Lower leg skin (tissue), 4 donors: ENCODE results near the gene CYP4A22. TPM values are rescaled to one million over a fixed set of nuclear protein-coding genes. Genes with fewer than 3 reads are reported as not detected.

Experiments used
- DNase-seq, 2 donors: peaks; one replicate each; pipeline ENCODE4 v3.0.0-alpha.2; 2019; ENCODE audit warnings: low spot score in 2 of 2
- H3K4me3 ChIP-seq: fragments of 200-600 bp; sonication (generic); 2 replicates; pipeline ENCODE4 v1.5.1; 2017; ENCODE audit warnings: mild to moderate bottlenecking, low read depth; ENCODE audit not compliant: poor library complexity, severe bottlenecking
- CTCF ChIP-seq, 3 donors: fragments of 450-650 bp; IDR thresholded peaks; one replicate each; pipeline ENCODE4 v1.5.1; 2016; ENCODE audit warnings: antibody characterized with exemption in 3 of 3, mild to moderate bottlenecking in 3 of 3, moderate library complexity in 2 of 3
- POLR2A ChIP-seq, 2 donors: fragments of 450-650 bp; IDR thresholded peaks; one replicate each; pipeline ENCODE4 v1.6.1; 2016 to 2017; ENCODE audit warnings: antibody characterized with exemption in 2 of 2, mild to moderate bottlenecking in 1 of 2, moderate library complexity in 1 of 2
- WGBS, 2 donors: methylation state at CpG; one replicate each; pipeline ENCODE4 v1.1.5; 2018; 5-methylcytosine and 5-hydroxymethylcytosine counted together
- intact Hi-C: fragments of 100-400 bp; cut with DNase I; formaldehyde crosslinking; loops from one replicate; pipeline ENCODE4 v1.15.0; 2023; ENCODE audit warnings: low total_unique reads
- total RNA-seq, 4 donors: library from RNA; depleted of rRNA; stranded (reverse); fragments of >200 nt; gene quantifications; one replicate each; pipeline ENCODE4 v1.1.0, GENCODE V29; 2016

The CYP4A22 gene
- total RNA-seq, 4 donors from 2014 or later, result 0.16 TPM; not detected in 3

- TF ChIP-seq CTCF (IDR thresholded peaks at IDR 0.05) (no peak), POLR2A (IDR thresholded peaks at IDR 0.05) (no peak)
- 81 to 91% methylated on average over 5 of the region's 5 CpGs for WGBS, 2 donors
- no peak for DNase-seq
- no peak overlapping the region for H3K4me3 ChIP-seq
- intact Hi-C loops, result loop anchor here (10.0 kb wide), 1 partner anchor 418 kb away; no protein-coding TSS in a partner anchor
Observed at GRCh38 chr1:47172782-47173181, 35.5 kb downstream of the CYP4A22 start.

GRCh38 chr1:47174656-47175020, 37.4 kb downstream of the CYP4A22 start:
- H3K4me3 ChIP-seq, result no peak overlapping the region
- no peak for TF ChIP-seq CTCF (IDR thresholded peaks at IDR 0.05)
- TF ChIP-seq POLR2A (IDR thresholded peaks at IDR 0.05), result no peak
- DNase-seq, result peak in 1 of 2 donors; percentile 52
- intact Hi-C loops, result loop anchor here (10.0 kb wide), 1 partner anchor 420 kb away; no protein-coding TSS in a partner anchor

- intact Hi-C loops, result loop anchor here (10.0 kb wide), 1 partner anchor 421 kb away; no protein-coding TSS in a partner anchor
- 11 to 12% methylated on average over 11 of the region's 11 CpGs for WGBS, 2 donors
- no peak overlapping the region for H3K4me3 ChIP-seq
- TF ChIP-seq POLR2A (IDR thresholded peaks at IDR 0.05), result no peak
- TF ChIP-seq CTCF (IDR thresholded peaks at IDR 0.05), result peak in 1 of 3 donors; percentile 89
- DNase-seq, result peak; percentile 71 to 86
Observed at GRCh38 chr1:47175227-47175934, 38.1 kb downstream of the CYP4A22 start.

- 82 to 88% methylated on average over 6 of the region's 6 CpGs for WGBS, 2 donors
- H3K4me3 ChIP-seq, result no peak overlapping the region
- TF ChIP-seq CTCF (IDR thresholded peaks at IDR 0.05), result no peak
- no peak for TF ChIP-seq POLR2A (IDR thresholded peaks at IDR 0.05)
- peak in 1 of 2 donors; percentile 56 for DNase-seq
- intact Hi-C loops, result loop anchor here (10.0 kb wide), 1 partner anchor 423 kb away; no protein-coding TSS in a partner anchor
Observed at GRCh38 chr1:47178020-47178419, 40.8 kb downstream of the CYP4A22 start.

GRCh38 chr1:47178654-47179016, 41.4 kb downstream of the CYP4A22 start:
- TF ChIP-seq POLR2A (IDR thresholded peaks at IDR 0.05) (no peak), CTCF (IDR thresholded peaks at IDR 0.05) (no peak)
- DNase-seq, result peak in 1 of 2 donors; percentile 80
- 78 to 83% methylated on average over 8 of the region's 8 CpGs for WGBS, 2 donors
- intact Hi-C loops, result loop anchor here (10.0 kb wide), 1 partner anchor 424 kb away; no protein-coding TSS in a partner anchor
- no peak overlapping the region for H3K4me3 ChIP-seq
